ENCODE results near the gene SLC17A6. TPM values are rescaled to one million over a fixed set of nuclear protein-coding genes. Genes with fewer than 3 reads are reported as not detected.

The SLC17A6 gene
- total RNA-seq, 1 donor from 2014 or later: not detected

- DNase-seq (ENCODE audit: low read depth): no peak
Observed at GRCh38 chr11:22336587-22336986, 1.6 kb upstream of the SLC17A6 start.

GRCh38 chr11:22339611-22340010 lies 1.4 kb downstream of the SLC17A6 start:
- TF ChIP-seq CTCF (IDR thresholded peaks at IDR 0.05; ENCODE audit: insufficient read depth, low read length, poor library complexity, severe bottlenecking): no peak
- no peak overlapping the region for H3K4me3 ChIP-seq (ENCODE audit: low read depth, low read length)
- no peak for DNase-seq (ENCODE audit: low read depth)
- no peaks in the 10 kb centered on the region for H3K36me3 ChIP-seq (ENCODE audit: control insufficient read depth, insufficient read depth, low read length)
- H3K27me3 ChIP-seq (ENCODE audit: control insufficient read depth, insufficient read depth, low read length): peaks cover 56% of the 10 kb centered on the region

More at GRCh38 chr11:22336587-22336986, 1.6 kb upstream of the SLC17A6 start:
- no peak overlapping the region for H3K4me3 ChIP-seq (ENCODE audit: low read depth, low read length)
- H3K36me3 ChIP-seq (ENCODE audit: control insufficient read depth, insufficient read depth, low read length): no peaks in the 10 kb centered on the region
- no peak for TF ChIP-seq CTCF (IDR thresholded peaks at IDR 0.05; ENCODE audit: insufficient read depth, low read length, poor library complexity, severe bottlenecking)
- peaks cover 31% of the 10 kb centered on the region for H3K27me3 ChIP-seq (ENCODE audit: control insufficient read depth, insufficient read depth, low read length)

GRCh38 chr11:22340235-22340634 lies 2.1 kb downstream of the SLC17A6 start:
- TF ChIP-seq CTCF (IDR thresholded peaks at IDR 0.05; ENCODE audit: insufficient read depth, low read length, poor library complexity, severe bottlenecking): no peak
- Histone ChIP-seq H3K27me3 (ENCODE audit: control insufficient read depth, insufficient read depth, low read length) (peaks cover 55% of the 10 kb centered on the region), H3K36me3 (ENCODE audit: control insufficient read depth, insufficient read depth, low read length) (no peaks in the 10 kb centered on the region), H3K4me3 (ENCODE audit: low read depth, low read length) (no peak overlapping the region)
- no peak for DNase-seq (ENCODE audit: low read depth)

- Histone ChIP-seq H3K4me3 (ENCODE audit: low read depth, low read length) (no peak overlapping the region), H3K27me3 (ENCODE audit: control insufficient read depth, insufficient read depth, low read length) (peaks cover 55% of the 10 kb centered on the region), H3K36me3 (ENCODE audit: control insufficient read depth, insufficient read depth, low read length) (no peaks in the 10 kb centered on the region)
- no peak for DNase-seq (ENCODE audit: low read depth)
- no peak for TF ChIP-seq CTCF (IDR thresholded peaks at IDR 0.05; ENCODE audit: insufficient read depth, low read length, poor library complexity, severe bottlenecking)
Observed at GRCh38 chr11:22340701-22341587, 2.8 kb downstream of the SLC17A6 start.

GRCh38 chr11:22341588-22341931 lies 3.4 kb downstream of the SLC17A6 start:
- no peak overlapping the region for H3K4me3 ChIP-seq (ENCODE audit: low read depth, low read length)
- peaks cover 55% of the 10 kb centered on the region for H3K27me3 ChIP-seq (ENCODE audit: control insufficient read depth, insufficient read depth, low read length)
- no peak for DNase-seq (ENCODE audit: low read depth)
- no peak for TF ChIP-seq CTCF (IDR thresholded peaks at IDR 0.05; ENCODE audit: insufficient read depth, low read length, poor library complexity, severe bottlenecking)
- H3K36me3 ChIP-seq (ENCODE audit: control insufficient read depth, insufficient read depth, low read length): no peaks in the 10 kb centered on the region

Data from kidney epithelial cell (primary cell).